Naive B cell (primary cell): Measurements from ENCODE around the gene TCEANC2. TPM values are rescaled to one million over a fixed set of nuclear protein-coding genes. Genes with fewer than 3 reads are reported as not detected.
"Not testable (repeated sequence)": the region's sequence is repeated elsewhere in the genome, so short reads cannot be mapped to it uniquely, and the experiment has no call there.

Experiments used
- ATAC-seq, 2 donors: fragments of 150-1000 bp; cut with Tn5 transposase; 2 replicates each; pipeline ENCODE4 v1.10.0; 2021; ENCODE audit warnings: low read depth in 2 of 2, mild to moderate bottlenecking in 2 of 2, moderate library complexity in 2 of 2
- DNase-seq: peaks from one replicate; pipeline ENCODE4 v3.0.0; 2022
- H3K27ac Mint-ChIP-seq, 6 donors: one replicate each; pipeline ENCODE4 v1.8.0; 2020 to 2022; ENCODE audit warnings: mild to moderate bottlenecking in 6 of 6, mixed read lengths in 6 of 6, moderate library complexity in 5 of 6, inconsistent platforms in 2 of 6
- H3K27me3 Mint-ChIP-seq, 3 donors: one replicate each; pipeline ENCODE4 v1.8.0; 2021 to 2022; ENCODE audit warnings: mixed read lengths in 3 of 3, mild to moderate bottlenecking in 1 of 3
- H3K36me3 Mint-ChIP-seq, 2 donors: one replicate each; pipeline ENCODE4 v1.8.0; 2020 to 2022; ENCODE audit warnings: mixed read lengths in 2 of 2, inconsistent platforms in 1 of 2, mild to moderate bottlenecking in 1 of 2
- H3K4me1 Mint-ChIP-seq, 3 donors: one replicate each; pipeline ENCODE4 v1.8.0; 2020 to 2022; ENCODE audit warnings: mixed read lengths in 3 of 3, inconsistent platforms in 1 of 3, mild to moderate bottlenecking in 1 of 3, moderate library complexity in 1 of 3
- H3K4me3 Mint-ChIP-seq, 8 donors: one replicate each; pipeline ENCODE4 v1.8.0; 2020 to 2022; ENCODE audit warnings: mild to moderate bottlenecking in 8 of 8, mixed read lengths in 8 of 8, moderate library complexity in 8 of 8, inconsistent platforms in 2 of 8
- H3K9me3 Mint-ChIP-seq, 7 donors: one replicate each; pipeline ENCODE4 v1.8.0; 2020 to 2022; ENCODE audit warnings: mixed read lengths in 7 of 7, mild to moderate bottlenecking in 5 of 7, inconsistent platforms in 2 of 7, moderate library complexity in 1 of 7
- polyA plus RNA-seq, 6 donors: library from polyadenylated mRNA; unstranded; fragments of 300-500 nt; fragmentation: Illumina TruSeq; gene quantifications; one replicate each; pipeline ENCODE4 v1.2.3, GENCODE V29; 2021; ENCODE audit warnings: low read depth in 6 of 6

TCEANC2 gene
- polyA plus RNA-seq = 1 to 10 TPM; 5.4 to 9.7 (median 6.7) TPM

GRCh38 chr1:54052934-54053744, at the start of gene TCEANC2, which contains the start of gene TMEM59:
TCEANC2 (plus strand) TSS chr1:54053608; CDS start chr1:54054423, 815 bp downstream.
TMEM59 (minus strand) TSS chr1:54053204; CDS start chr1:54053188, 16 bp downstream.
- peak; percentile 88 for ATAC-seq
- Mint-ChIP-seq H3K4me1 (peaks cover 25 to 39% (median 37%) of the 10 kb centered on the region in 3 donors), H3K4me3 (no peak within 1 kb of the TSS), H3K9me3 (no peaks in the 10 kb centered on the region), H3K36me3 (peaks cover 10 to 20% of the 10 kb centered on the region in 2 donors), H3K27ac (peak within 1 kb of the TSS in 3 of 6 donors; percentile 25 to 85 (median 67)), H3K27me3 (no peaks in the 10 kb centered on the region)
- peak; percentile 99 for DNase-seq

GRCh38 chr1:54003750-54004480, 49.5 kb upstream of the TCEANC2 start:
- H3K36me3 Mint-ChIP-seq, H3K27ac Mint-ChIP-seq, H3K4me3 Mint-ChIP-seq, DNase-seq, H3K9me3 Mint-ChIP-seq, ATAC-seq, H3K4me1 Mint-ChIP-seq: not testable (repeated sequence)
- peaks cover 4 to 19% (median 12%) of the 10 kb centered on the region in 3 donors for H3K27me3 Mint-ChIP-seq

GRCh38 chr1:54004481-54005049, 48.8 kb upstream of the TCEANC2 start:
- no peak for ATAC-seq

GRCh38 chr1:54006508-54006907, 46.9 kb upstream of the TCEANC2 start:
- no peak for ATAC-seq
- Mint-ChIP-seq H3K27me3 (peaks cover 14 to 36% (median 28%) of the 10 kb centered on the region in 3 donors), H3K4me1 (no peaks in the 10 kb centered on the region), H3K4me3 (no peak overlapping the region), H3K36me3 (no peaks in the 10 kb centered on the region), H3K27ac (no peak overlapping the region), H3K9me3 (peaks cover 0 to 8% (median 5%) of the 10 kb centered on the region in 7 donors)
- no peak for DNase-seq

More at GRCh38 chr1:54004481-54005049, 48.8 kb upstream of the TCEANC2 start:
- H3K27ac Mint-ChIP-seq = no peak overlapping the region
- H3K9me3 Mint-ChIP-seq = peaks cover 0 to 8% (median 5%) of the 10 kb centered on the region in 7 donors
- peaks cover 9 to 22% (median 19%) of the 10 kb centered on the region in 3 donors for H3K27me3 Mint-ChIP-seq
- H3K4me1 Mint-ChIP-seq = no peaks in the 10 kb centered on the region
- no peaks in the 10 kb centered on the region for H3K36me3 Mint-ChIP-seq
- no peak overlapping the region for H3K4me3 Mint-ChIP-seq
- DNase-seq = no peak

- no peak overlapping the region for H3K4me3 Mint-ChIP-seq
- H3K27me3 Mint-ChIP-seq = peaks cover 14 to 40% (median 31%) of the 10 kb centered on the region in 3 donors
- no peak overlapping the region for H3K27ac Mint-ChIP-seq
- no peaks in the 10 kb centered on the region for H3K36me3 Mint-ChIP-seq
- DNase-seq (no peak), ATAC-seq (no peak)
- H3K4me1 Mint-ChIP-seq = no peaks in the 10 kb centered on the region
- peaks cover 0 to 8% (median 4%) of the 10 kb centered on the region in 7 donors for H3K9me3 Mint-ChIP-seq
These were observed 45.8 kb upstream of the TCEANC2 start for GRCh38 chr1:54007613-54008012.

GRCh38 chr1:54008876-54009275, 44.5 kb upstream of the TCEANC2 start:
- Mint-ChIP-seq H3K4me3 (no peak overlapping the region), H3K36me3 (no peaks in the 10 kb centered on the region), H3K9me3 (peaks cover 0 to 2% (median 0%) of the 10 kb centered on the region in 7 donors), H3K4me1 (peaks cover 0 to 3% (median 0%) of the 10 kb centered on the region in 3 donors), H3K27ac (no peak overlapping the region), H3K27me3 (peaks cover 14 to 44% (median 41%) of the 10 kb centered on the region in 3 donors)
- ATAC-seq (no peak), DNase-seq (no peak)

- H3K36me3 Mint-ChIP-seq = no peaks in the 10 kb centered on the region
- H3K27ac Mint-ChIP-seq = no peak overlapping the region
- ATAC-seq (no peak), DNase-seq (no peak)
- H3K27me3 Mint-ChIP-seq = peaks cover 14 to 47% (median 42%) of the 10 kb centered on the region in 3 donors
- peaks cover 0 to 2% (median 0%) of the 10 kb centered on the region in 7 donors for H3K9me3 Mint-ChIP-seq
- H3K4me1 Mint-ChIP-seq = peaks cover 0 to 3% (median 0%) of the 10 kb centered on the region in 3 donors
- no peak overlapping the region for H3K4me3 Mint-ChIP-seq
These were observed 44.0 kb upstream of the TCEANC2 start for GRCh38 chr1:54009406-54009805.

GRCh38 chr1:54010415-54011117, 42.8 kb upstream of the TCEANC2 start:
- no peak overlapping the region for H3K27ac Mint-ChIP-seq
- no peaks in the 10 kb centered on the region for H3K36me3 Mint-ChIP-seq
- no peak for DNase-seq
- no peak for ATAC-seq
- no peak overlapping the region for H3K4me3 Mint-ChIP-seq
- H3K4me1 Mint-ChIP-seq = peaks cover 0 to 3% (median 0%) of the 10 kb centered on the region in 3 donors
- peaks cover 14 to 47% (median 42%) of the 10 kb centered on the region in 3 donors for H3K27me3 Mint-ChIP-seq
- H3K9me3 Mint-ChIP-seq = peaks cover 0 to under 1% (median 0%) of the 10 kb centered on the region in 7 donors

- ATAC-seq (no peak), DNase-seq (no peak)
- Mint-ChIP-seq H3K27me3 (peaks cover 14 to 48% (median 38%) of the 10 kb centered on the region in 3 donors), H3K27ac (no peak overlapping the region), H3K36me3 (no peaks in the 10 kb centered on the region), H3K9me3 (no peaks in the 10 kb centered on the region), H3K4me3 (no peak overlapping the region), H3K4me1 (peaks cover 0 to 3% (median 0%) of the 10 kb centered on the region in 3 donors)
These were observed 41.9 kb upstream of the TCEANC2 start for GRCh38 chr1:54011316-54012007.

GRCh38 chr1:54012008-54012325, 41.4 kb upstream of the TCEANC2 start:
- Mint-ChIP-seq H3K27me3 (peaks cover 14 to 50% (median 42%) of the 10 kb centered on the region in 3 donors), H3K9me3 (no peaks in the 10 kb centered on the region), H3K4me3 (no peak overlapping the region), H3K27ac (no peak overlapping the region), H3K4me1 (peaks cover 0 to 3% (median 0%) of the 10 kb centered on the region in 3 donors), H3K36me3 (no peaks in the 10 kb centered on the region)
- DNase-seq (no peak), ATAC-seq (no peak)

- ATAC-seq (no peak), DNase-seq (no peak)
- Mint-ChIP-seq H3K36me3 (no peaks in the 10 kb centered on the region), H3K9me3 (no peaks in the 10 kb centered on the region), H3K27me3 (peaks cover 10 to 59% (median 49%) of the 10 kb centered on the region in 3 donors), H3K27ac (no peak overlapping the region), H3K4me3 (no peak overlapping the region), H3K4me1 (peaks cover 0 to 3% (median 0%) of the 10 kb centered on the region in 3 donors)
These were observed 40.5 kb upstream of the TCEANC2 start for GRCh38 chr1:54012863-54013262.

- Mint-ChIP-seq H3K4me3 (no peak overlapping the region), H3K36me3 (no peaks in the 10 kb centered on the region), H3K27ac (peak overlapping the region in 1 of 6 donors; percentile 17), H3K27me3 (peaks cover 10 to 60% (median 46%) of the 10 kb centered on the region in 3 donors), H3K4me1 (peaks cover 0 to 3% (median 0%) of the 10 kb centered on the region in 3 donors), H3K9me3 (no peaks in the 10 kb centered on the region)
- no peak for ATAC-seq
- no peak for DNase-seq
These were observed 39.9 kb upstream of the TCEANC2 start for GRCh38 chr1:54013393-54014008.
